HG02981 (cell line): ENCODE measurements around the gene ZFAND3.

Experiments used
- ATAC-seq: cut with Tn5 transposase; IDR thresholded peaks from one replicate; pipeline ENCODE4 v1.9.1; 2021; ENCODE audit warnings: mild to moderate bottlenecking, moderate library complexity; ENCODE audit not compliant: unreplicated experiment

ZFAND3 gene

DNA sequence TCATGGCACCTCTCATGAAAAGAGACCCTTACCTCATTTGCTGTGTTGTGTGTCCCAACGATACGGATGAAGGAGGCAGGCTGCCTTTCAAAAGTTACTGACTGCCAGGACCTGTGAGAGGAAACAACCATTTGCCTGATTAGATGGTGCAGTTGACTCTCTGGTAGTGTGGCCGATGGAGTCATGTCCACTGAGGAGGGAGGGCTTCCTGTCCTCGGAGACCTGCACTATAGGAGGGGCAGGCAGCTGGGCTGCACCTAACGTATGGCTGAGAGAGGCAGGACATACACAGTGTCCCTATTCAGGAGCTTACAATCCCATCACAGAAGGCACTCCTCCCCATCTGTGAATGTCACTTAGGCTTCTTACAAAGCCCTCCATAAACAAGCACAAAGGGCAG lies 373.0 kb downstream of the ZFAND3 start:
- no peak for ATAC-seq

DNA sequence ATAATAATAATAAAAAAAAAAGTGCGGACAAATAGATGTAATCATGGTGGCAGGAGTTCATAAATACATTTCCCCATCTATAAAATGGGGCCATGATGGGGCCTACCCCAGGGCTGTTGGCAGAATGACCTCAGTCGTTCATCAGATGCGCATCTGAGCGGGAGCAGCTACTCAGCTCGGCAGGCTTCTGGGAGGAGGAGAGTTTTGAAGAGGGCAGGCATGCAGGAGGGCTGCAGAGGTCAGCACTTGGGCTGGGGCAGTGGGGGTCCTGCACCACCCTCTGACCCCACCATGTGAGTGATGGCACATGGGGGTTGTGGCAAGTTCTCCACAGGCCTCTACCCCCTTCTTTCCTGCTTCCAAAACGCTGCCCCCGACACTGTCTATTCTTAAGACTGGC lies 373.5 kb downstream of the ZFAND3 start:
- no peak for ATAC-seq

- no peak for ATAC-seq
These were observed 374.2 kb downstream of the ZFAND3 start for GRCh38 chr6:38193481-38194281.

GRCh38 chr6:38194282-38194572 lies 374.7 kb downstream of the ZFAND3 start:
- no peak for ATAC-seq

GRCh38 chr6:38194589-38194988 lies 375.1 kb downstream of the ZFAND3 start:
- no peak for ATAC-seq

DNA sequence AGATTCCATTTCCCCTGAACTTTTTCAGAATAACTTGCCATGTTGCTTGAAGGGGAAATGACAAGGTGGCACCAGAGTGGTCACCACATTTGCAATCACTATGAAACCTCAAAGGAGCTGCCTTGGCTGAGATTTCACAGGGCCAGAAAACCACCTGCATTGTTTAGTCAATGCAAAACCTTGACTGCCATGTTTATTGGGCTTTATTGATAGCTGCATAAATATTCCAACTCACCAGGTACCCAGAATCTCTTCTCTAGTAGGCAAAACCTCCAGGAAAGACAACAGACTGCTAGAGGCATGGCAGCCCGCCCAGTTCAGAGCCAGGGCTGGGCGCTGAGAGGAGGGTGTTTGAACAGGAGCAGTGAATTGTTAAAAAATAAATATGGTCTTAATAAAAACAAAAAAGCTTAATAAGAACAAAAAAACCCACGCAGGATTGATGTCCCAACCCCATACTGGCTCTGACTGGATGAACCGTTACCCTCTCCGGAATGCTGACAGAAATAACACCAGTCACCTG lies 375.6 kb downstream of the ZFAND3 start:
- ATAC-seq, result no peak

GRCh38 chr6:38198219-38198618 lies 378.7 kb downstream of the ZFAND3 start:
- ATAC-seq, result no peak
